NCI-H226 (cell line): ENCODE results near the gene BICDL1.

Experiments
- DNase-seq: peaks from one replicate; pipeline ENCODE4 v3.0.0-alpha.2; 2015

BICDL1 gene

DNA sequence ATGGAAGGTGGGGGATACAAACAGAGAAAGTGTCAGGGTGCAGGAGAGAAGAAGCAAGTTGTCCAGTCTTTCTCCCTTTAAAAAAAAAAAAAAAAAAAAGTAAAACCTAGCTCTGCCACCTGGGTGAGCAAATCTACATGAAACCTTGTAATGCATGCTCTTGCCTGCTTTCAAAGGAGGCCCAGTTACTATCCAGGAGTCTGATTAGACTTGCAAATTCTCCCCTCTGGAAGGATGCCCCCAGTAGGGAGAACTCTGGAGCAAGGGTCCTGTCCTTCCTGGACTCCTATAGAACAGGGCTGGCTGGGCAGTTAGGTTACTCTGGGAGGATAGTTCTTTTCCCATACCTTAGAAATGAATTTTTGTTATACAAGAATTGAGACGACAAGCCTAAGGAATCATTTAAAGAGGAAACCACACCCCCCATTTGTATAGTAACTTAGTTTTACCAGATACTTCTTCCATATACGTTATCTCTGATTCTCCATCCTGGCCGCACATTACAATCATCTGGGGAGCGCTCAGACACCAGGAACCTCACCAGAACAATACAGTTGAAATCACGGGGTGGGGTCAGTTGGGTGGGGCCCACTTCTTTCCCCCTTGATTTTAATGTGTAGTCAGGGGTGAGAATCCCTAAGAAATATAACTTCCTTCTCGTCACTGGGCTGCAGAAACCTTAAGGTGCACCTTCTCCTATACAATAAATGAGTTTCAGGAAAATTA lies 97.0 kb downstream of the BICDL1 start:
- DNase-seq = no peak

- peak; percentile 99 for DNase-seq
These were observed 98.0 kb downstream of the BICDL1 start for GRCh38 chr12:120086801-120087621.

- DNase-seq = no peak
These were observed 100.1 kb downstream of the BICDL1 start for GRCh38 chr12:120089105-120089504.

DNA sequence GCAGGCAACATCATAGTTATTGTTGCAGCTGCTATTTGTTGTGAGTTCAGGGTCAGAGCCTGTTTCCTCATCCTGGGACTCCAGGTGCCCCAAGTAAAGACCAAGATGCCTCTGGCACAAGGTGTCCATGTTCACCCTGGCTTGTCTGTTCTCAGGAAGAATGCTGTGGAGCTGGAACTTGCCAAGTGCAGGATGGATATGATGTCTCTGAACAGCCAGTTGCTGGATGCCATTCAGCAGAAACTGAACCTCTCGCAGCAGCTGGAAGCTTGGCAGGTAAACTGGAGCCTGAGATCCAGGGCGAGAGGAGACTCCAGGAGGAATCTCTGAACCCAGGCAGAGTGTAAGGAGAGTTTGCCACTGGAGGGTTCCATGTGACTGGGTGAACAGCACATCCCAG lies 100.8 kb downstream of the BICDL1 start:
- DNase-seq = no peak

GRCh38 chr12:120090206-120090605 lies 101.2 kb downstream of the BICDL1 start:
- DNase-seq = no peak

DNA sequence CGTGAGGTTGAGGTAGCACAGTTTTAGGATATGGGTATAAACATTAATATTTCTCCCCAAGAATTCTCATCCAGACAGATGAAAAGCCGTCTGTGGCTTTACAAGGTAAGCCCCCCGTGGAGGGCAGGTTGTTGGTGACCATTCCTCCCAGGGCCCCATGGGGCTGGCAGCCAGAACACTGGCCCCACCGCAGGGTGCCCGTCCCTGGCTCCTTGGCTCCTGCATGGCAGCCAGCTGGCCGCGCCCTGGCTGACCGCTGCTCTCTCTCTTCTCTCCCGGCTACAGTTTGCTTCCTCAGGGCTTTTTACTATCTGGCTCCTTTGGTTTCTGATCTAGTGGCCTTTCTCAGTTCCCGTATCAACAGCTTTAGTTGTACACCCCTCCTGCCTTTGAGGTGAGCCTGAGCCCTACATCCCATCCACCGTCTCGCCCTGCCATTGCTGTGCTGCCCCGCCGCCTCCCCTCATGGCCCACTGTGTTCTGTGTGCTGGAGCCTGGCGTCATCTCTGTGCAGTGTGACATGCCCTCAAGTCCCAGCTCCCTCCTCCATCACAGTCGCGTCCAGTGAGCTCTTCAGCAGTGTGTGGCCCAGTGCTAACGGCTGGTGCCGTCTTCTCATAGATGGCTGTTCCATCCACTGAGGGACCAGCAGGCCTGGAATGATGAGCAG lies 101.7 kb downstream of the BICDL1 start:
- DNase-seq = no peak

DNA sequence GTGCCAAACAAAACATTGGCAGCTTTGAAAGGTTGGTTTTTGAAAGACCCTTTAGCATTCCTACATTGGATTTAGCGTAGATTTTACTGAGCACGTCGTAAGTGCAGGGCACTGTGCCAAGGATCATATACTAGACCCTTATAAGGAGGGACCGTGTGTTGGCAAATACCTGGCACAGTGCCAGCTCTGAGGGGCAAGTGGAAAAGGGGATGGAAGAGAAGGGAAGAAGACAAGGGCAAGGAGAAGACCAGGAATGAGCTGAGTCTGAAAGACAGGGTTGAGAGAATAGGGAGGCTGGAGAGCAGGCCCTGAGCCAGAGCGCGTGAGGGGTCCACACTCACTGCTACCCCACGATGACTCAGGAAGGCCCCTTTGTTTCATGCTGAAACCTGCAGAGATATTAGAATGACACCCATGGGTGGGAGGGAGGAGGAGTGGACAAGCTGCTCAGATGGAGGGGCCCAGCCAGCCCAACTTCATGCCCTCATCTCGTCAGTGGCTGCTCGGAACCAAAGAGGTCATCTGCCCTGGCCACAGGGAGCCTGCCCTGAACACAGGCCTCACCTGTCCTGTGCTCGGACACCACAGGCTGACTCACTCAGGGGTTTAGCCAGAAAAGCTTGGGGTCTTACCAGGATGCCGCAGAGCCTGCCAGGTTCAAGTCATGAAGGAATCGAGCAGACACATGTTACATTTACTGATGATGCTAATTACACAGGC lies 102.5 kb downstream of the BICDL1 start:
- no peak for DNase-seq

GRCh38 chr12:120092551-120093335 lies 103.7 kb downstream of the BICDL1 start:
- DNase-seq = no peak

DNA sequence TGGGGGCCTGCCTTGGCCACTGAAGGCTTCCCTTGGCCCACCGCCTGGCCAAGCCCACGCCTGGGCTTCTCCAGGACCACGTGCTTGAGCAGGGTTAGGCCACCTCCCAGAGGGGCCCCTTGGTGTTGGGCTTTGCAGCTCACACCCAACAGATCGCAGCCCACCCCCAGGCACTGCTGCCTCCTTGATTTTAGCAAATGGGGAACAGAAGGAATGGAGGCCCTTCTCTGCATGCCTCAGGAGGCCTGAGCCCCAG lies 104.2 kb downstream of the BICDL1 start:
- no peak for DNase-seq

GRCh38 chr12:120093592-120094355 lies 104.7 kb downstream of the BICDL1 start:
- DNase-seq = no peak

GRCh38 chr12:120094485-120094884 lies 105.4 kb downstream of the BICDL1 start:
- DNase-seq = no peak

- no peak for DNase-seq
These were observed 106.3 kb downstream of the BICDL1 start for GRCh38 chr12:120095331-120095730.

DNA sequence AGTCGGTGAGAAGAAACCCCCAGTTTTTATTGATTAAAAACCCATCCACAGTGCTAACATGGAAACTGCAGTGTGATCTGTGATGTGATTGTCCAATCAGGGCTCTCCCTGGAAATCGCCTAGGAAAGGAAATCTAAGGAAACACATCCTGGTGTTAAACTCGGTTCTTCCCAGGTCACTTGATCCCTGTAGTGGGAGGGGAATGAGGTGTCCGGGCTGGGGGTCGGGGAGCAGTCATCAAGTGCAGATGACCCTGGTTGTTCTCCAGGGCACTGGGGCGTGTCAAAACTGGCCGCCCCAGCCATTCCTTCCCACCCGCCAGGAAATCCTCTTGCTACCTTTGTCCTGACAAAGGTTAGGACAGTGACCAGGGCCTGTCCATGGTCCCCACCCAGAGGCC lies 106.7 kb downstream of the BICDL1 start:
- DNase-seq = no peak

DNA sequence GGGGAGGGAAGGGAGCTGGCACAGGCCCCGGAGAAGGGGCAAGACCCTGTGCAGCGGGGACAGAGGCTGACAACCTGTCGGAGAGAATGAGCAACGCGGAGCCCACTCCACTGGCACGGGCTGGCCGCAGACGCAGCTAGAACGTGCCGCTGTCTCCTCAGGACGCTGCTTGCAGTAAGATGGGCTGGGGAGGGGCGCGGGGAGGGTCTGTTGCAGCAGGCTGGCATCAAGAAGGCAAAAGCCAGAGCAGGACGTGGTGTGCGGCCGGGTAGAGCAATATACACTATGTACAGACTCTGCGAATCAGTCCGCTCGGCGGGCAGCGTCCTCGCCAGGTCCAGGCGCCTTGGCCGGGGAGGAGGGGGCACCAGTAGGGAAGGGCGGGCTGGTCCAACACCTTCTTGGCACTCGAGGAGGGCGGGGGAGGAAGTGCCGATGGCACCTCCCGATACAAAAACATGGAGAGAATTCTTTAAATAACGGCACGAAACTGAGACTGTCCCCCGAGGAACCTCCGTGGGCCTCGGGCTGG lies 107.7 kb downstream of the BICDL1 start:
- no peak for DNase-seq

GRCh38 chr12:120098756-120099470 lies 109.9 kb downstream of the BICDL1 start:
- DNase-seq = no peak

- no peak for DNase-seq
These were observed 110.7 kb downstream of the BICDL1 start for GRCh38 chr12:120099738-120100137.

DNA sequence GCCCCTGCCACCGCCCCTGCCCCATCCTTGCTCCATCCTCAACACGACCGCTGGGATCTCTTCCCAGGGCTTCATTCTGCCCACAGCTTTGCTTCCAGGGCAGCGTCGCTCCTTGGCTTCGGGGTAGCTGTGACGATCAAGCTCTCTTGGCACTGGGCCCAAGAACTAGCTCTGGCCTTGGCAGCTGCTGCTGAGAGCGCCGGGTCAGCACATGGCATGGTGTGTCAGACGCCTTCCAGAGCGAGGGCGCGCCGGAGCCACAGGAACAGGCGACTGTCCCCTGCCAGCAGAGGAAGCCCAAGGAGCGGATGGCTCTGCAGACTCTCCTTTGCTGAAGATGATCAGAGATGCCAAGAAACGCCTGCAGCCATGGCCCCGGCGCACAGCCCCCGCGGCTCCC lies 111.6 kb downstream of the BICDL1 start:
- DNase-seq = no peak

- no peak for DNase-seq
These were observed 112.1 kb downstream of the BICDL1 start for GRCh38 chr12:120101182-120101581.

DNA sequence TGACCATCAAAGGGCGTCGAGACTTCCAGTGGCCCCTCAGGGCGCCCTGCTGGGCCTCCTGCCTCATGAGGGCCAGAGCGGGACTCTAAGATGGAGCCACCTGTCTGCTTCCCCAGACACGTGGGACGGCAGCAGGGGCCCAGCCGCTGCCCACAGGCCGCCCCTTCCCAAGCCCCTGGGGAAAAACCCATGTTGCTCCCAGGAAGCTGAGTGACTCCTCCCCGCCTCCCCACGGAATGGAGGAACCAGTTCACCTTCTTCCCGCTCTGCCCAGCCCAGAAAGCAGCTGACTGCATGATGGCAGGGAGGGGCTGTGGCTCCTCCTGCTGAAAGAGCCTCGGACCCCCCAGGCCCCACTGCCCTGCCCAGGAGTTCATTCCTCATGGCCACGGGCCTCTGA lies 112.6 kb downstream of the BICDL1 start:
- no peak for DNase-seq

DNA sequence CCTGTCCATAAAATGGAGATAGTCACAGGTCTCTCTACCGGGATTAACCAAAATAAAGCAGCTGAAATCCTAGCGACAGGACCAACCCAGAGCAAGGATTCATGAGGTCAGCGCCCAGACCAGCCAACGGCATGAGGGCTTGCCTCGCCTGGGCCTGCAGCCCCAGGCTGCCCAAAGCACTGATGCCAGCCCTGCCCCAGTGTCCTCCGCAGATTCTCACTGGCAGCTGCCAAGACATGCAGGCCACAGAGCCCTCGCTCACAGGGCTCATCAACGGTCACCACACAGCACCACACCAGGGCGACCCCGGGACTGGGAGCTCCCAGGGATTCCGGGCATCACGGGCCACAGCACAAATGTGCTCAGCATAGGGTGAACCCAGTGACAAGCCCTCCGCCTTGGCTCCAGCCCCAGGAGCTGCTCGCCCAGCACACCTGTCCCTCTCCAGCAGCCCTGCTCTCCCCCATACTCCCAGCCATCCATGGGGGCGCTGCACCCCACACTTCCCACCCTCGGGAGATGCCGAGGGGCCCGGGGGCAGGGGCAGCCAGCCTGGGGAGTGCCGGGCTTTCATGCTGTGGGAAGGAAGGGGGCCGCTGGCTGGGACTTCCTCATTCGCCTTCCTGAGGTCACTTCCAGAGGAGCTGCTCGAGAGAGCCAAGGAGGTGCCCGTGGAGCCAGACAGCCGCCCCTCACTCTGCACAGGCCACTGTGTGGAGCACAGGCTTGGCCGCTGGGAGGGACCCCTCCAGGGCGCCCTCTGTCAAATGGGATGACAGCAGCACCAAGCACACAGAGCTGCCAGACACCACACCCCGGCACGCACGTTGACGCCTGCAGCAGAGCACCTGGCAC lies 113.4 kb downstream of the BICDL1 start:
- DNase-seq = no peak
